Endothelial cell of umbilical vein (primary cell): ENCODE data around the gene RIPK4. TPM values are rescaled to one million over a fixed set of nuclear protein-coding genes. Genes with fewer than 3 reads are reported as not detected.

Source experiments
- BruUV-seq: library from RNA; stranded (reverse); fragments of 400-500 nt; replicated peaks from 2 replicates; lab custom pipeline; 2021; lab: Mats Ljungman, UMichigan
- CTCF ChIA-PET: fragments of 300-600, 350-600 bp; sonication (Branson Sonifier 250); formaldehyde crosslinking; loops from one replicate; lab custom pipeline; 2021; ENCODE audit warnings: antibody characterized with exemption, inconsistent platforms; lab: Charles Lee
- POLR2A ChIA-PET: fragments of 300-600, 350-600 bp; sonication (Branson Sonifier 250); formaldehyde crosslinking; loops from one replicate; lab custom pipeline; 2021; ENCODE audit warnings: antibody characterized with exemption, inconsistent platforms; lab: Charles Lee
- DNase-seq: peaks from one replicate; pipeline ENCODE4 v3.0.0-alpha.2; 2011; ENCODE audit warnings: low read depth, low spot score
- FAIRE-seq: peaks from 2 replicates; lab custom pipeline; 2011; peaks lifted over from hg19 to GRCh38; lab: Jason Lieb, UNC
- H2AFZ ChIP-seq: 2 replicates; pipeline ENCODE4 v1.6.0; 2012; ENCODE audit warnings: low read depth, low read length, control low read depth, inconsistent platforms
- H3K27ac ChIP-seq: 2 replicates; pipeline ENCODE4 v1.5.1; 2011; ENCODE audit warnings: low read depth, mild to moderate bottlenecking, control low read depth, low read length, moderate library complexity; ENCODE audit not compliant: insufficient read depth
- H3K27me3 ChIP-seq, 2 experiments: 2 replicates each; pipeline versions ENCODE4 v1.6.0 to v1.6.1; 2011; ENCODE audit warnings: low read length in 2 of 2, mixed read lengths in 1 of 2; ENCODE audit not compliant: control insufficient read depth in 2 of 2, insufficient read depth in 2 of 2
- H3K36me3 ChIP-seq, 2 experiments: 2 replicates in 1 of 2; 3 replicates in 1 of 2; pipeline ENCODE4 v1.5.1; 2011; ENCODE audit warnings: low read length in 2 of 2, mild to moderate bottlenecking in 1 of 2, moderate library complexity in 1 of 2; ENCODE audit not compliant: control insufficient read depth in 2 of 2, insufficient read depth in 2 of 2; ENCODE audit errors: extremely low read depth in 1 of 2
- H3K4me1 ChIP-seq: 3 replicates; pipeline ENCODE4 v1.5.1; 2011; ENCODE audit warnings: mild to moderate bottlenecking, low read length; ENCODE audit not compliant: control insufficient read depth, insufficient read depth; ENCODE audit errors: extremely low read depth
- H3K4me2 ChIP-seq: 2 replicates; pipeline ENCODE4 v1.6.1; 2011; ENCODE audit warnings: low read length, control low read depth, mixed read lengths; ENCODE audit not compliant: insufficient read depth
- H3K4me3 ChIP-seq, 3 experiments: fragments of 200-600 bp in 1 of 3; sonication (generic), shearing (Covaris generic) in 1 of 3; replicated peaks in 1 of 3; 2 replicates each; pipeline ENCODE4 v1.5.1; 2011 to 2016; ENCODE audit warnings: control low read depth in 3 of 3, low read length in 3 of 3, mild to moderate bottlenecking in 2 of 3, inconsistent platforms in 1 of 3, low read depth in 1 of 3, moderate library complexity in 1 of 3; ENCODE audit not compliant: insufficient read depth in 1 of 3
- H3K79me2 ChIP-seq: 2 replicates; pipeline ENCODE4 v1.6.0; 2012; ENCODE audit warnings: low read length, inconsistent platforms; ENCODE audit not compliant: control insufficient read depth, insufficient read depth
- H3K9ac ChIP-seq: replicated peaks from 2 replicates; pipeline ENCODE3; 2011; ENCODE audit warnings: low read length, control low read depth; ENCODE audit not compliant: insufficient read depth; ENCODE audit errors: extremely low read depth
- H3K9me1 ChIP-seq: replicated peaks from 3 replicates; pipeline ENCODE4 v1.6.0; 2011; ENCODE audit warnings: mild to moderate bottlenecking, low read length; ENCODE audit not compliant: control insufficient read depth, insufficient read depth; ENCODE audit errors: extremely low read depth
- H3K9me3 ChIP-seq: replicated peaks from 2 replicates; pipeline ENCODE4 v1.5.1; 2012; ENCODE audit warnings: low read length, inconsistent platforms; ENCODE audit not compliant: control insufficient read depth, insufficient read depth
- H4K20me1 ChIP-seq: replicated peaks from 2 replicates; pipeline ENCODE3; 2011; ENCODE audit warnings: mild to moderate bottlenecking, low read length; ENCODE audit not compliant: control insufficient read depth, insufficient read depth; ENCODE audit errors: extremely low read depth
- CTCF ChIP-seq, 2 donors: IDR thresholded peaks; 1 replicate in 1 of 2; 2 replicates in 1 of 2; pipeline ENCODE4 v1.5.1; 2011; ENCODE audit warnings: low read length in 2 of 2, mild to moderate bottlenecking in 2 of 2, moderate library complexity in 2 of 2, control low read depth in 1 of 2, inconsistent platforms in 1 of 2, low read depth in 1 of 2; ENCODE audit not compliant: insufficient read depth in 1 of 2; ENCODE audit errors: extremely low read depth in 1 of 2
- EZH2 ChIP-seq: IDR thresholded peaks from 2 replicates; pipeline ENCODE4 v1.6.1; 2012; ENCODE audit warnings: borderline replicate concordance, low read depth, mild to moderate bottlenecking, moderate library complexity, low read length, inconsistent platforms; ENCODE audit not compliant: severe bottlenecking
- FOS ChIP-seq: IDR thresholded peaks from 2 replicates; pipeline ENCODE4 v1.6.1; 2011; ENCODE audit warnings: mild to moderate bottlenecking, low read length, moderate library complexity, borderline replicate concordance; ENCODE audit not compliant: insufficient read depth
- GATA2 ChIP-seq: IDR thresholded peaks from 2 replicates; pipeline ENCODE4 v1.7.0; 2011; ENCODE audit warnings: low read depth, mild to moderate bottlenecking, moderate library complexity, mixed read lengths, low read length; ENCODE audit not compliant: insufficient read length, insufficient read depth
- JUN ChIP-seq: IDR thresholded peaks from 2 replicates; pipeline ENCODE4 v1.6.1; 2011; ENCODE audit warnings: borderline replicate concordance, low read depth; ENCODE audit not compliant: insufficient read length, insufficient read depth
- MYC ChIP-seq: IDR thresholded peaks from one replicate; pipeline ENCODE4 v1.6.1; 2011; ENCODE audit warnings: mild to moderate bottlenecking, low read depth, low read length
- POLR2A ChIP-seq: IDR thresholded peaks from 2 replicates; pipeline ENCODE4 v1.6.1; 2012; ENCODE audit warnings: low read depth, mild to moderate bottlenecking, control low read depth, low read length
- POLR2AphosphoS5 ChIP-seq: IDR thresholded peaks from 2 replicates; pipeline ENCODE4 v1.6.1; 2012; ENCODE audit warnings: low read depth, mild to moderate bottlenecking, control low read depth, low read length, moderate library complexity; ENCODE audit not compliant: insufficient read depth
- dilution Hi-C: fragments of 300-500 bp; cut with MboI; formaldehyde crosslinking; loops from one replicate; pipeline ENCODE4 v1.15.0; 2019; ENCODE audit warnings: low sequenced_read_pairs; ENCODE audit not compliant: extremely low pct_ligation_motif_present
- intact Hi-C: fragments of 100-400 bp; cut with micrococcal nuclease; formaldehyde crosslinking; loops from one replicate; pipeline ENCODE4 v1.10.0; 2022
- polyA plus RNA-seq, 4 experiments: library from polyadenylated mRNA; depleted of rRNA in 3 of 4; stranded (reverse) in 3 of 4; unstranded in 1 of 4; fragments of >200 nt; gene quantifications; 2 replicates each; pipeline versions ENCODE4 v1.2.1 to v1.2.3, GENCODE V29; 2011 to 2012; ENCODE audit warnings: missing spikeins in 1 of 4
- total RNA-seq: library from RNA; stranded (reverse); gene quantifications from 2 replicates; pipeline ENCODE4 v1.2.3, GENCODE V29; 2021
- TF ChIP-seq, protein P1 (sequence below): IDR thresholded peaks from 2 replicates; pipeline ENCODE4 v1.6.1; 2011; ENCODE audit not compliant: insufficient read depth, insufficient read length

Gene RIPK4
- total and polyA plus RNA-seq, 2 donors (not counting 3 experiments of a cell fraction or from before 2014, with no cell fraction given), result not detected

GRCh38 chr21:41739936-41740335 lies 26.9 kb downstream of the RIPK4 start:
- H3K79me2 ChIP-seq, result no peaks in the 10 kb centered on the region
- DNase-seq (no peak), FAIRE-seq (no peak)
- dilution Hi-C loops (no loop called here), intact Hi-C loops (no loop called here)
- no peak overlapping the region for H3K4me3 ChIP-seq
- ChIA-PET POLR2A (no interaction called here), CTCF (no interaction called here)
- H4K20me1 ChIP-seq, result no peaks in the 10 kb centered on the region
- no peaks in the 10 kb centered on the region for H3K9me1 ChIP-seq
- no peak overlapping the region for H3K4me2 ChIP-seq
- no peaks in the 10 kb centered on the region for H3K4me1 ChIP-seq
- no peak overlapping the region for H2AFZ ChIP-seq
- H3K9me3 ChIP-seq, result no peaks in the 10 kb centered on the region
- no peak for TF ChIP-seq MYC
- no peak for TF ChIP-seq POLR2AphosphoS5
- TF ChIP-seq GATA2, result no peak
- TF ChIP-seq EZH2, result no peak
- no peak for TF ChIP-seq JUN
- TF ChIP-seq CTCF (IDR thresholded peaks at IDR 0.05; ENCODE audit: extremely low read depth in 1 of 2, insufficient read depth in 1 of 2, low read depth in 1 of 2, low read length in 2 of 2), result no peak
- TF ChIP-seq, protein P1, sequence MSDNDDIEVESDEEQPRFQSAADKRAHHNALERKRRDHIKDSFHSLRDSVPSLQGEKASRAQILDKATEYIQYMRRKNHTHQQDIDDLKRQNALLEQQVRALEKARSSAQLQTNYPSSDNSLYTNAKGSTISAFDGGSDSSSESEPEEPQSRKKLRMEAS, result no peak
- TF ChIP-seq POLR2A, result no peak
- no peak for TF ChIP-seq FOS
- no peak overlapping the region for H3K27ac ChIP-seq
- no peaks in the 10 kb centered on the region for H3K36me3 ChIP-seq
- H3K9ac ChIP-seq, result no peak overlapping the region
- BruUV-seq, result no TSS peak
- H3K27me3 ChIP-seq, result no peaks in the 10 kb centered on the region
